IPS DF 4.7 (cell line): ENCODE results near the gene TM9SF4.
A peak's percentile ranks its signal among the peaks of the same experiment; 100 is the strongest.

Experiments
- DNase-seq: peaks from one replicate; pipeline ENCODE4 v3.0.0-alpha.2; 2013; ENCODE audit warnings: low spot score; ENCODE audit errors: extremely low read depth

Gene TM9SF4

GRCh38 chr20:32109392-32110172 is at the start of gene TM9SF4:
TSS of gene TM9SF4 (plus strand) at chr20:32109714. CDS start at chr20:32109741, 27 bp downstream.
- peak; percentile 93 for DNase-seq

- DNase-seq, result no peak
These were observed 46.7 kb upstream of the TM9SF4 start for GRCh38 chr20:32062776-32063170.

- DNase-seq, result no peak
These were observed 45.8 kb upstream of the TM9SF4 start for GRCh38 chr20:32063695-32064094.

- no peak for DNase-seq
These were observed 44.8 kb upstream of the TM9SF4 start for GRCh38 chr20:32064667-32065066.

GRCh38 chr20:32067234-32067821 is 42.2 kb upstream of the TM9SF4 start:
- no peak for DNase-seq

GRCh38 chr20:32068174-32068573 is 41.3 kb upstream of the TM9SF4 start:
- DNase-seq, result no peak

- DNase-seq, result no peak
These were observed 39.8 kb upstream of the TM9SF4 start for GRCh38 chr20:32069711-32070110.

- DNase-seq, result no peak
These were observed 39.2 kb upstream of the TM9SF4 start for GRCh38 chr20:32070282-32070681.

- DNase-seq, result no peak
These were observed 38.8 kb upstream of the TM9SF4 start for GRCh38 chr20:32070690-32071213.

GRCh38 chr20:32071395-32072167 is 37.9 kb upstream of the TM9SF4 start:
- DNase-seq, result no peak

GRCh38 chr20:32072168-32072750 is 37.3 kb upstream of the TM9SF4 start:
- no peak for DNase-seq

- no peak for DNase-seq
These were observed 34.0 kb upstream of the TM9SF4 start for GRCh38 chr20:32075534-32075933.

- DNase-seq, result no peak
These were observed 32.3 kb upstream of the TM9SF4 start for GRCh38 chr20:32077190-32077589.

GRCh38 chr20:32078322-32078721 is 31.2 kb upstream of the TM9SF4 start:
- DNase-seq, result no peak

- DNase-seq, result no peak
These were observed 30.7 kb upstream of the TM9SF4 start for GRCh38 chr20:32078791-32079190.

GRCh38 chr20:32079655-32080109 is 29.8 kb upstream of the TM9SF4 start:
- no peak for DNase-seq

GRCh38 chr20:32080783-32081182 is 28.7 kb upstream of the TM9SF4 start:
- no peak for DNase-seq

GRCh38 chr20:32083469-32083868 is 26.0 kb upstream of the TM9SF4 start:
- no peak for DNase-seq

GRCh38 chr20:32087070-32087469 is 22.4 kb upstream of the TM9SF4 start:
- DNase-seq, result no peak

- DNase-seq, result no peak
These were observed 20.8 kb upstream of the TM9SF4 start for GRCh38 chr20:32088759-32089158.

GRCh38 chr20:32089637-32090362 is 19.7 kb upstream of the TM9SF4 start:
- DNase-seq, result no peak
